NT2/D1 (cell line): Measurements from ENCODE around the gene JAKMIP2.

Experiments
- DNase-seq: peaks from one replicate; pipeline ENCODE4 v3.0.0-alpha.2; 2011; ENCODE audit warnings: low read depth, low spot score
- H3K27me3 ChIP-seq: 2 replicates; pipeline ENCODE4 v1.6.0; 2011; ENCODE audit warnings: mild to moderate bottlenecking; ENCODE audit not compliant: insufficient read length, insufficient read depth
- H3K36me3 ChIP-seq: 2 replicates; pipeline ENCODE4 v1.6.1; 2011; ENCODE audit warnings: mild to moderate bottlenecking, low read length, mixed read lengths; ENCODE audit not compliant: insufficient read depth, insufficient read length
- H3K4me1 ChIP-seq: 2 replicates; pipeline ENCODE4 v1.5.1; 2011; ENCODE audit not compliant: insufficient read depth, insufficient read length
- H3K4me3 ChIP-seq: 2 replicates; pipeline ENCODE4 v1.5.1; 2011; ENCODE audit warnings: low read depth; ENCODE audit not compliant: insufficient read length
- H3K9ac ChIP-seq: 2 replicates; pipeline ENCODE4 v1.6.0; 2011; ENCODE audit warnings: low read depth; ENCODE audit not compliant: insufficient read length
- H3K9me3 ChIP-seq: 2 replicates; pipeline ENCODE4 v1.5.1; 2011; ENCODE audit warnings: mild to moderate bottlenecking, low read length; ENCODE audit not compliant: insufficient read depth
- SUZ12 ChIP-seq: IDR thresholded peaks from 2 replicates; pipeline ENCODE4 v1.6.1; 2011; ENCODE audit not compliant: insufficient read length, insufficient read depth; ENCODE audit errors: extremely low read depth
- YY1 ChIP-seq: IDR thresholded peaks from 2 replicates; pipeline ENCODE4 v1.6.1; 2011; ENCODE audit not compliant: insufficient read length, insufficient read depth
- ZNF274 ChIP-seq: IDR thresholded peaks from 2 replicates; pipeline ENCODE4 v1.6.1; 2011; ENCODE audit warnings: mild to moderate bottlenecking, low read depth, low read length

JAKMIP2 gene

GRCh38 chr5:147629196-147629595 lies 153.3 kb downstream of the JAKMIP2 start:
- no peaks in the 10 kb centered on the region for H3K4me1 ChIP-seq
- DNase-seq: no peak
- no peaks in the 10 kb centered on the region for H3K36me3 ChIP-seq
- H3K27me3 ChIP-seq: no peaks in the 10 kb centered on the region
- TF ChIP-seq ZNF274 (no peak), YY1 (no peak), SUZ12 (no peak)
- H3K9me3 ChIP-seq: no peaks in the 10 kb centered on the region
- H3K4me3 ChIP-seq: no peak overlapping the region
- H3K9ac ChIP-seq: no peak overlapping the region

DNA sequence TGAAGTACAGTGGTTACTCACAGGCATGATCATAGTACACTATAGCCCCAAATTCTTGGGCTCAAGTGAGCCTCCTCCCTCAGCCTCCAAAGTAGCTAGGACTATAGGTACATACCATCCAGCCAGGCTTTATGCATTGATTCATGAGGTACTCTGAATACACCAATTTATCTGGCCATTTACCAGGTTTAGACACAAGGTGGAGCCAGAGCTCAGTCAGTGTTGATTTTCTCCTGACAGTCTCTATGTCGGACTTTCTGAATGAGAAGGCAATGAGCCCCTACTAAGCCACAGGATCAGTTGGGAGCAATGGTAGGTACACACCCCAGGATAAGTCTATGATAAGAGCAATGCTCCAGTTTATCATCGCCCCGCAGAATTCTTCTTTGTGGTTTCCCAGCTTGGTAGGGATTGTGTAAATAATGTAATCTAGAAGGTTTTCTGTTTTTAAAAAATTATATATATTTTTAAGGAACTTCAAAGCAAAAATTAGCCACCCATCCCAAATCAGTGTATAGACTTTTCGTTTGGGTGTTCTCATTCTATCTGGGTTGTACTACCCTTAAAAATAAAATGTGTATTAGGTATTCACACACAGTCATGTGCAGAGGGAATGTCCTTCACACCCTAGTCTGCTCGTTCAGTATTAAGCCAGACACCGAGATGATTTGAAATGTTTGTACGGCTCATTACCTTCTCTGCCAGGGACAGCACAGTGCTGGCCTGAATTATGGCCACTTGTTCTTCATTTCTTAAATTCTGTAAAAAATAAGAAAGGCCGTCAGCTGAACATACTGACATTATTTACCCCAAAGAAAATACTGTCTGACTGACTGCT lies 154.3 kb downstream of the JAKMIP2 start:
- no peaks in the 10 kb centered on the region for H3K27me3 ChIP-seq
- H3K9ac ChIP-seq: no peak overlapping the region
- DNase-seq: peak; percentile 67
- no peaks in the 10 kb centered on the region for H3K9me3 ChIP-seq
- TF ChIP-seq YY1 (no peak), SUZ12 (no peak), ZNF274 (no peak)
- no peak overlapping the region for H3K4me3 ChIP-seq
- no peaks in the 10 kb centered on the region for H3K4me1 ChIP-seq
- no peaks in the 10 kb centered on the region for H3K36me3 ChIP-seq

DNA sequence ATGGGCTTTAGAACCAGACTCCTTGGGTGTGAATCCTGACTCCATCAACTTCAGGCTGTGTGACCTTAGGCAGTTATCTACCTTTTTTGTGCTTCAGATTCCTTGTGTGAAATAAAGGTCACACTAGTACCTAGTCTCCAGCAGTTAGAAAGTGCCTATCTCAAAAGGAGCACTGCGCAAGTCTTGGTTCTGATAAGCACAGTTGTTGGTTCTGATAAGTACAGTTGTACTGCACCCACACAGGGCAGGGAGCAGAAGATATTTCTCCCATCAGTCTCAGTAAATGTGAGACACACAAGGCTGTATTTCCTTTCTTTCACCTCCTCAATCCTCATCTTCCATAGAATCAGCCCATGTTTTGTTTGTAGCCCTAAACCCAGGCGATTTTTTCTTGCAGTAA lies 156.1 kb downstream of the JAKMIP2 start:
- DNase-seq: no peak
- H3K4me1 ChIP-seq: no peaks in the 10 kb centered on the region
- TF ChIP-seq SUZ12 (no peak), ZNF274 (no peak), YY1 (no peak)
- no peaks in the 10 kb centered on the region for H3K9me3 ChIP-seq
- H3K27me3 ChIP-seq: no peaks in the 10 kb centered on the region
- H3K36me3 ChIP-seq: no peaks in the 10 kb centered on the region
- H3K9ac ChIP-seq: no peak overlapping the region
- no peak overlapping the region for H3K4me3 ChIP-seq

- Histone ChIP-seq H3K9ac (no peak overlapping the region), H3K36me3 (no peaks in the 10 kb centered on the region), H3K27me3 (no peaks in the 10 kb centered on the region), H3K9me3 (no peaks in the 10 kb centered on the region), H3K4me3 (no peak overlapping the region), H3K4me1 (no peaks in the 10 kb centered on the region)
- DNase-seq: no peak
- TF ChIP-seq SUZ12 (no peak), ZNF274 (no peak), YY1 (no peak)
Observed at GRCh38 chr5:147621016-147621415, 161.5 kb downstream of the JAKMIP2 start.

DNA sequence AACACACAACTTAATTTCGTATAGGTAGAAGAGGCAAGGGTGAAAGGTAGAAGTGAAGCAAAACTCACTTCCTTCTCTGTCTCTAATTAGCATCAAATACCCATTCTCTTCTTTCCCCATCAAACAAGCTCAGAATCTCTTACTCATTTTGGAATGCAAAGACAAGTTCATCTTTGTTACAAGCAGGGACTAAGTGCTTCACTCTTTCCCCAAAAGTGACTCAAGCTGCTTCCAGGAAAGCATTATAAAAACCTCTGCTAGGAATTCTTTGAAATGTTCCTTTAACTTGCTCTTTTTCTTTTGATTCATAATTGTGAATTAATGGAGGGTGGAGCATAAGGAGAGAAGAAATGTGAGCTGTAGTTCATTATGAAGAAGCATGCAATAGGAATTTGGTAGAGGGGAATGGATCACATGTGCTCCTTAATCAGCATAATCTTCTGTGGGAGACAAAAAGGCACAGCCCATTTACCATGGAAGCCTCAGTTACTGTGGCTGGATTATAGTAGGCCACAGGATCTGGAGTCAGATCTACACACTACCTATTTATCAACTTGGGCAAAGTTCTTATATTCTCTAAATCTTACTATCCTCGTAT lies 163.1 kb downstream of the JAKMIP2 start:
- H3K36me3 ChIP-seq: no peaks in the 10 kb centered on the region
- H3K9me3 ChIP-seq: no peaks in the 10 kb centered on the region
- no peak for DNase-seq
- H3K27me3 ChIP-seq: no peaks in the 10 kb centered on the region
- H3K4me3 ChIP-seq: no peak overlapping the region
- no peak for TF ChIP-seq ZNF274
- no peaks in the 10 kb centered on the region for H3K4me1 ChIP-seq
- no peak overlapping the region for H3K9ac ChIP-seq

DNA sequence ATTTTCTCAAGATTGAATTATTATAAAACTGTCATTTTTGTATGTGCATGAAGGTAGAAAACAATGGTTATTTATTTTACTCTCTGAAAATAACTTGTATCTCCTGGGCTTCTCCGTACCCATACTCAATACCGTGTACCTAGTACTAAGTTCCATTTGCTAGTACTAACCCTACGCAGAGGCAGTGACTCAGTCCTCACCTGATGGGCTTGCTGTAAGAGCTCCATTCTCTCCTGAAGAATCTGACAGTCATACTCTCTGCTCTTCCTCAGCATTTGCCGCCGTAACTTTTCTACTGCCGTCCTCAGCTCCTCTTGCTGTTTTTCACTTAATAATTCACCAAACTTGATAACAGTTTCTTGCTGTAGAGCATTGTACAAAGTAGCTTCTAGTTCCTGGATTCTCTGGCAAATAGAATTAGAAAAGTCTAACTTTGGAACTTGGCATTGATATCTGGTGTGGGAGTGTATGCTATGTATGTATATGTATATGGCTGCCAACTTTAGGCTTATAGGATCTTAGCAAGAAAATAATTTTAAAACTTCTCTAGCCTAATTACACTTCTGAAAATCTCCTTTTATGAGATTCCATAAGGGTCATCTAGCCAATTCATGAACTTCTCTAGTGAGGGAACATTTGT lies 164.7 kb downstream of the JAKMIP2 start:
- H3K9ac ChIP-seq: no peak overlapping the region
- H3K4me3 ChIP-seq: no peak overlapping the region
- DNase-seq: no peak
- TF ChIP-seq YY1 (no peak), SUZ12 (no peak), ZNF274 (no peak)
- H3K4me1 ChIP-seq: no peaks in the 10 kb centered on the region
- no peaks in the 10 kb centered on the region for H3K36me3 ChIP-seq
- H3K27me3 ChIP-seq: no peaks in the 10 kb centered on the region
- no peaks in the 10 kb centered on the region for H3K9me3 ChIP-seq

- Histone ChIP-seq H3K4me1 (no peaks in the 10 kb centered on the region), H3K36me3 (no peaks in the 10 kb centered on the region), H3K4me3 (no peak overlapping the region), H3K27me3 (no peaks in the 10 kb centered on the region), H3K9me3 (no peaks in the 10 kb centered on the region), H3K9ac (no peak overlapping the region)
- TF ChIP-seq SUZ12: no peak
- no peak for TF ChIP-seq YY1
- TF ChIP-seq ZNF274: no peak
- no peak for DNase-seq
Observed at GRCh38 chr5:147617191-147617606, 165.3 kb downstream of the JAKMIP2 start.
